HG02973 (cell line): Measurements from ENCODE around the gene NCBP2.
A peak's percentile ranks its signal among the peaks of the same experiment; 100 is the strongest.

ENCODE experiments used
- ATAC-seq: cut with Tn5 transposase; IDR thresholded peaks from one replicate; pipeline ENCODE4 v1.9.1; 2021; ENCODE audit warnings: moderate library complexity; ENCODE audit not compliant: unreplicated experiment

Gene NCBP2

DNA sequence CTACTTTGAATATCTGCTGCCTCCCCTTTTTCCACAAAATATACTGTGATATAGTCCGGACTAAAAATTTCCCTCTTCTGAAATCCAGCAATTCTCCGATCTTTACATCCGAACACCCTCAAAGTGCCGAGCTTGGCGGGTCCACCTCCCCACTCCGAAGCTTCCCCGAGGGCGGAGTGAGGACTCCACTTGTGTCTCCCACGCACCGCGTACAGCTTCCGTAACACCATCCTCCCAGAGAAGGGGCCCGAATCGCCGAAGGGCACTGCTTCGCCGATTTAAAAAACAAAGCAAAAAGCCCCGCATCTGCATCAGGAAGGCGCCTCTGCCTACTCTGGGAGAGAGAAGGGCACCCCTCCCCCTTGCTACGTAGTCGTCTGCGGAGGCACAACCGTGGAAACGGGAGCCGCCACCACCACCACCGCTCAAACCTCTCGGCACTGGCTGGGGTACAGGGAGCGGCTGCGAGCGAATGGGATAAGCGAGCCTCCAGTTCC lies 551 bp downstream of the NCBP2 start:
- ATAC-seq = peak; percentile 15

- ATAC-seq = no peak
Observed at GRCh38 chr3:196938576-196938975, 3.8 kb downstream of the NCBP2 start.

DNA sequence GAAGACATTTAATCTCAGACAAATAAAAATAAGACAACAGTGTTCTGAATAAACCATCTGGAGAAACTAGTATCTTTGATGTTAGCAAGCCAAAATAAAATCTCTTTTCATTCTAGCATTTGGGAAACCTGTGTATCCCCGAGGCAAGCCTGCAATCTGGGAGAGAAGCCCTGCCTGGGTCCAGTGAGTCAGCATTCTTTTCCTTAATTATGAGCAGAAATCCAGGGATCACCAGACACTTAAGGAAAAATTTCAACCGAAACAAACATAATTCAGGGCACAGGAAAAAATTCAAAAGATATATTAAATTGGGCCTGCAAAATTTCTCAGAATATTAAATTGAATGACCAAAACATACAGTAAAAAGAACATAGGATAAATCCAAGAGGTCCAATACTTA lies 4.2 kb downstream of the NCBP2 start:
- ATAC-seq = no peak

GRCh38 chr3:196936288-196936687 lies 6.0 kb downstream of the NCBP2 start:
- no peak for ATAC-seq

DNA sequence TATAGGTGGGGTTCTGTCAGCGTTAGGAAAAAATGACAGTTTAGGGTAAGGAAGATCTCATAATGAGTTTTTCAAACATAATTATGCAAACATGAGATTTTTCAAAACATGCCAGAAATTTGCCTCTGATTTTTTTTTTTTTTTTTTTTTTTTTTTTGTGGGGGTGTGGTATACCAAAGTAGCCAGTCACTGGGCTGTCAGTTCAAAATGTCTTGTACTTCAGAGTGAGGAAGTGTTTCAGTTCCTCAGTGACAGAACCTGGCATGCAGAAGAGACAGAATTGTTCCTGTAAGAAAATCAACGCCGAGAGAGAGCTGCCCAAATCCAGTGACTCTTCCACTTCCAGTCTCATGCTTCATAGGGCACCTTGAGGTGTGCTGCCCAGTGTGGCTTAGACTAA lies 9.7 kb downstream of the NCBP2 start:
- no peak for ATAC-seq

DNA sequence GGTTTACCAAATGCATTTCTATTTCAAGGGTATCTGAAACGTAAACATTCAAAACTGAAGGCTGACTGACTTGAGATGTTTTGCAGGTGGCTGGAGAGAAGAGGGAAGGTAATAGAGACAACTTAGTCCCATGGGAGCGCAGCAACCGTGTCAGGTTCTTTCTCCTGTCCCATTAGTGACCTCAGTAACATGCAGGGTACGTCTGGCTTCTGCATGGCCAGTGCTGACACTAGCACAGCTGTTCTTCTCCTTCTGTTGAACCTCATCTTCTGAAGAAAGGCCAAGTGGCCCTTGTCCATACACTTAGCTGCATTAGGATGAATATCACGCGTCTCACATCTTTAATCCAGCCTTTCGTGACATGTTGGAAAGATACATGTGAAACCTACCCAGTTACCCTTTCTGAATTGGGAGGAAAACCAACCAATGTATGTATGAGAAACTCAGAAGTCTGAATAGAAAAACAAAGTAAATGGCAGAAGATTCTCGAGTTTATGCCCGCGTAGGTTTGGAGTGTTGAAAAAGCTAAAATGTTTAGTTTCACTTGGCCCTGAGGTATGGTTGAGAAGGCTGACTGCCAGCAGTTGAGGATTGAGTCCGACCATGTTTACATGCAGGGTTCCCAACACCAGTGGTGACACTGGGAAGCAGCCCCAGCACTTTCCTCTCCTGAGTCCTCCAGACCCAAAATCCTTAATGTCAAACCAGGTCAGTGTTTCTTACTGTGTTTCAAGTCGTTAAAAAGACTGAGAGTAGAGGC lies 10.3 kb downstream of the NCBP2 start:
- ATAC-seq = no peak

- ATAC-seq = no peak
Observed at GRCh38 chr3:196931157-196931556, 11.2 kb downstream of the NCBP2 start.

DNA sequence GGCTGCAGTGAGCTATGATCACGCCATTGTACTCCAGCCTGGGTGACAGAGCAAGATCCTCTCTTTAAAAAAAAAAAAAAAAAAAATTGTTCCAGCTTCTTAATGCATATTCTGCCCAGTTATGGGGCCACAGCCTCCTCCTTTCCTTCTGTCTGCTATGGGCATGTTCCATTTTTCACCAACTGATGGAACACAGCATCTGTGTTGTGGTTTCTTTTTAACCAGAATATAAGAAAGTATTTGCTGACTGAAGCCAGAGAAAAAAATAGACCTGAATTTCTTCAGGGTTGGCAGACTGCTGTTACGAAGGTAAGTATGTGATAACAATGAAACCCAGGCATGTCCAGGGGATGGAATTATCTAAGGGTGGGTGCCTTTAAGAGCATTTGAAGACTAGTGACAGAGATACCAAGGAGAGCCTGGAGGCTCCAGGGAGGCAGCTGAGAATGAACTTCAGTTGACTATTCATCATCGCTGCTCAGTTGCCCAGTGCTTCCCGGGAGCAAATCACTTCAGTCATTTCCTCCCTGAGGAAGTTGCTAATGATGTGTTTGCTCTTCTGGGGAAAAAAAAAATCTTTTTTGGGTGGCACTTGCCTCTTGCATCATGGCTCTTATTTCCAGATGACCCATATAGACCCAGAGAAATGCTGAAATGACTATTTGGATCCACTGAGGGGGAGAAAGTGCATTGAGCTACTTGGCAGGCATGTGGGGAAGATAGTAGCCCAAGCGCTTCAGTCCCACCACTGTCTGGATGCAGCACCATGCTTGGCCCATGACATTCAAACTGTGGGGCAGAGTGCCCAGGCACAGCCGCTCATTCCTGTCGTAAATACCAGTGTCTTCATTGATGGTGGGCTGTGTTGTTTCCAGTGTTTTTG lies 14.5 kb downstream of the NCBP2 start:
- ATAC-seq = no peak

- no peak for ATAC-seq
Observed at GRCh38 chr3:196920733-196921132, 21.6 kb downstream of the NCBP2 start.

DNA sequence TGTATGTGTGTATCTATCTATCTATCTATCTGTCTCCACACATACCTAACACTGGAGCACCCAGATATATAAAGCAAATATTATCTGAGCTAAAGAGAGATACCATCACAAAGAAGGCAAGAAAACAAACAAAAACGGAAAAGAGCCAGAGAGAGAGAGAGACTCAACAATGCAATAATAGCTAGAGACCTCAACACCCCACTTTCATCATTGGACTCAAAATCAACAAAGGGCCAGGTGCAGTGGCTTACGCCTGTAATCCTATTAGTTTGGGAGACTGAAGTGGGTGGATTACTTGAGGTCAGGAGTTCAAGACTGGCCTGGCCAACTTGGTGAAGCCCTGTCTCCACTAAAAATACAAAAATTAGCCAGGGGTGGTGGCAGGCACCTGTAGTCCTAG lies 23.4 kb downstream of the NCBP2 start:
- ATAC-seq = no peak

DNA sequence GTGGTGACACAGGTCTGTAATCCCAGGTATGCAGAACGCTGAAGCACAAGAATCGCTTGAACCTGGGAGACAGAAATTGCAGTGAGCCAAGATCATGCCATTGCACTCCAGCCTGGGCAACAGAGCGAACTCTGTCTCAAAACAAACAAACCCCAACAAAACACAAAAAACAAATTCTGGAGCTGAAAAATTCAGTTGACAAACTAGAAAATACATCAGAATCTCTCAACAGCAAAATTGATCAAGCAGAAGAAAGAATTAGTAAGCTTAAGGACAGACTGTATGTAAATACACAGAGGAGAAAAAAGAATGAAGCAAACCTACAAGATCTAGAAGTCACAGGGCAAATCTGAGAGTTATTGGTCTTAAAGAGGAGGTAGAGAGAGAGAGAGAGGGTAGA lies 25.3 kb downstream of the NCBP2 start:
- ATAC-seq = no peak

- no peak for ATAC-seq
Observed at GRCh38 chr3:196916221-196916620, 26.1 kb downstream of the NCBP2 start.

- no peak for ATAC-seq
Observed at GRCh38 chr3:196915375-196915774, 27.0 kb downstream of the NCBP2 start.

DNA sequence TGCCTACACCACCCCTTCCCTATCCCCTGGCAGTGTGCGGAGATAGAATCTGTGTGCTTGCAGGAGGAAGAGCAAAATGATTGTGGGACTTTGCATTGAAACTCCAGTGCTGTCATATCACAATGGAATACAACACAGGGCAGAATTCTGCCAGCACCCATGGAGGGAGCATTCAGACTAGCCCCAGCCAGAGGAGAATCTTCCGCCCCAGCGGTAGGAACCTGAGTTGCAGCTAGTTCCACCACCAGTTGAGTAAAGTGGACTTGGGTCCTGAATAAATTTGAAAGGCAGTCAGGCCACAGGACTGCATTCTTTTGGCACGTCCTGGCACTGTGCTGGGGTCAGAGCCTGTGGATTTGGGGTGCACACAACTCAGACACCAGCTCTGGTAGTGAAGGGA lies 27.5 kb downstream of the NCBP2 start:
- ATAC-seq = no peak

DNA sequence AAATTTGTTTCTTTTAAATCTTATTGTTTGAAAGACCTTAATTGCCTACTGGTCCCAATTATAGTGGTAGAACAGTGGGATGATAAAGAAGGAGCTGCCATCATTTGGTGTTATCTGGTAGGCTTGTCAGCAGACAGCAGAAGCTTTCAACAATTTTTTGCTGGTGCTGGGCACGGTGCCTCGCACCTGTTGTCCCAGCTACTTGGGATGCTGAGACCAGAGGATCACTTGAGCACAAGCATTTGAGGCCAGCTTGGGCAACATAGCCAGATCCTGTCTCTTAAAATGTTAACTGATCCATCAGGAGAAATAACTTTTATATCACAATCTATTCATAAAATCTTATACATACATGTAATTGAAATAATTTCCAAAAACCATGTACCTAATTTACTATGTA lies 38.6 kb downstream of the NCBP2 start:
- no peak for ATAC-seq

DNA sequence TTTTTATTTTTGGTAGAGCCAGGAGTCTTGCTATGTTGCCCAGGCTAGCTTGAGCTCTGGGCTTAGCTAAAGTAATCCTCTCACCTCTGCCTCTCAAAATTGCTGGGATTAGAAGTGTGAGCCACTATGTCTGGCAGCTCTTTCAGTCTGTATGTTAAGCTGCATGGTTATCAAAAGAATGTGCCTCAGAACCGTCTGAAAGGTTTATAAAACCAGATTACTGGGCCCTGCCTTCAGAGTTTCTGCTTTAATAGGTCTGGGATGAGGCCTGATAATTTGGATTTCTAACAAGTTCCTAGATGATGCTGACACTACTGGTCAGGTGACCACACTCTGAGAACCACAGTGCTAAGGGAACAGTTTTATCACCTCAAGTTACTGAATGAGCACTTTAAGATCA lies 40.0 kb downstream of the NCBP2 start:
- ATAC-seq = no peak

GRCh38 chr3:196901768-196902167 lies 40.6 kb downstream of the NCBP2 start:
- no peak for ATAC-seq

- ATAC-seq = no peak
Observed at GRCh38 chr3:196896229-196896628, 46.1 kb downstream of the NCBP2 start.

- no peak for ATAC-seq
Observed at GRCh38 chr3:196894557-196895295, 47.6 kb downstream of the NCBP2 start.

- ATAC-seq = no peak
Observed at GRCh38 chr3:196889844-196890708, 52.3 kb downstream of the NCBP2 start.
